Stimulated activated CD4-positive, alpha-beta T cell treated with anti-CD3 and anti-CD28 coated beads, Interleukin-4, amount 100 ng/mL, for 48 hours (primary cell): ENCODE measurements around the gene DIS3L2.
A peak's percentile ranks its signal among the peaks of the same experiment; 100 is the strongest.

Experiments
- DNase-seq, 2 donors: peaks; one replicate each; pipeline ENCODE4 v3.0.0-alpha.2; 2020; ENCODE audit warnings: low read depth in 2 of 2

Gene DIS3L2

DNA sequence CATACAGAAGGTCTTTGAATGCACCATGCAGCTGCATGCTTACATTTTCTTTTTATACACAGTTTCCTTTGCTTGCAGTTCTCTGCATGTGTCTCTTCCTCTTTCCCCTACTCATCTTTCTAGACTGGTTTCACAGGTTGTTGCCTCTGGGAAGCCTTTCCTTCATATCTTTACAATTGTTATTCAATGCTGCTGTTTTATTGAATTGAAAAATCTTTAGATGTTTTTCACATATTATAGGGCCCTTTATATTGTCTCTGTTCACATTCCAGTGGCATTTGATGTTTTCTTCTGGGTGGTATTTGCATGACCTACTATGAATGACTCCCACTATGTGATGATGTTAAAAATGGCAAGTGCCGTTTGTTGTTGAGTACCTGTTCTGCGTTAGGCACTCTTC is 91.1 kb downstream of the DIS3L2 start:
- no peak for DNase-seq

- no peak for DNase-seq
Measured at GRCh38 chr2:232053777-232054176, 92.3 kb downstream of the DIS3L2 start.

GRCh38 chr2:232058063-232058877 is 96.8 kb downstream of the DIS3L2 start:
- DNase-seq, result peak in 1 of 2 donors; percentile 2

DNA sequence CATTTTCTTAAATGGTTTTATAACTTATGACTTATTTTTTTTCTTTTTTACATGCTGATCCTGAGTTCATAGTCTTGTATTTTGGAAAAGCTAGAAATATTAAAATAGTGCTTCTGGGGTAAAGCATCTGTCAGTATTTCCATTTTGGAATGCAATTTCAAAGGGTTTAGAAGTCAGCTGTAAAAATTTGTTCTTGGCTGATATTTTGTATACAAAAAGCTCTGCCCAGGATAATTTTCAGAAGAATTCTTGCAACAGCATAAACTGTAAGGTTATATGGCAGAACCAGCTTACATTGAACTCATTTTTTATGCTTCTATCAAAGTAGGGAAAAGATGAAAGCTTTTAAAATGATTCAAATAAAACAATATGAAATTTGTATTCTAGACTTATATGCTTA is 97.4 kb downstream of the DIS3L2 start:
- DNase-seq, result no peak

DNA sequence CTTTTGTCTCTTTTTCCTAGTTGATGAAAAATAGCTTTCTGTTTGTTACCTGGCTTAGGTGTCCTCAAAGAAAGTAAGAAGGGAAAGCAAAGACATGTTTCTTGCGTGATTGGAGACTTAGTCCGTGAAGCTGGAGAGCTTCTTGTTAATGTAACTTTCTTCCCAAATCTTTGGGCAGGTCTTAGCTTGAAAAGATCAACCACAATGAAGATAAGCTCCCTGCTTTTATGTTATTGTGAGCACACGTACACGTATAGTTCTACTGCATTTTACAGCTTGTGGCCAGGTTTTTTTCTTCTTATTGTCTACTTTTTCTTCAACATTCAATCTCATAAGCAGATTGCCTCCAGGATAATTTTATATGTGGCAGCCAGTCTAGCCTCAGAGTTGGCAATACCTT is 99.8 kb downstream of the DIS3L2 start:
- no peak for DNase-seq

DNA sequence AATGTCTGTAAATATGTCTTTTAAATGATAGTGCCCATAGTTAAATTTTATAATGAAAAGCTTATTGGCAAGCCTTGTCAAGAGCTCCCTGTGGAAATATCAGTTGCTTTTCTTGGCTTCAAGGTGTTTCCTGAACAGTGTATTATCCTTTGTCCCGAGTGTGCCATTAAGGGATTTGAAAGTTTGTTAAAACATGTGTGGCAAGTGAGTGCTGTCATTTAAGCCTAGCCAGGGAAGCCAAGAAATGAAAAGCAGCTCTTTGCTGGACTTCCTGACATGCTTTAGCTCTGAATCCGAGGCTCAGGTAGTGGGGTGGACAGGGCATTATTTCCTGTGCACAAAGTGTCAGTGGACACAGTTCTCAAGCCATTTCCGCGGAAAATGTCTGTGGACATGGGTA is 111.5 kb downstream of the DIS3L2 start:
- DNase-seq, result no peak

- DNase-seq, result no peak
Measured at GRCh38 chr2:232073699-232074098, 112.2 kb downstream of the DIS3L2 start.

DNA sequence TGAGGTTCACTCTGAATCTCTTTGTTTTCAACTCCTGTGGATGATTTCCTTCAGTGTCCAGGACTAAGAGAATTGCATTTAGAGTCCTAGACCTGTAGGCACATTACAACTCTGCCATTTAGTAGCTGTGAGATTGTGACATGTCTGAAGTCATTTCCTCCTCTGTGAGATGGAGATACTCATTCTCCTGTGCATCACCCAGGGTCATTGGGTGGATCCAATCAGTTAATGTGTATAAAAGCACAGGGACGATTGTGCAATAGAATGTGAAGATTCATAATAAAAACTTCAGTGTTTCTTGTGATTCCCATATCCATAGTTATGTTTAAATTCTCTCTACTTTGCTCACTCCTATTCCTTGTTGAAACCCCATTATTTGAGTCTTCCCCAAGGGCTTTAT is 113.6 kb downstream of the DIS3L2 start:
- DNase-seq, result no peak

GRCh38 chr2:232075859-232076258 is 114.3 kb downstream of the DIS3L2 start:
- no peak for DNase-seq

GRCh38 chr2:232076272-232076671 is 114.8 kb downstream of the DIS3L2 start:
- no peak for DNase-seq

- DNase-seq, result no peak
Measured at GRCh38 chr2:232076736-232077135, 115.2 kb downstream of the DIS3L2 start.

DNA sequence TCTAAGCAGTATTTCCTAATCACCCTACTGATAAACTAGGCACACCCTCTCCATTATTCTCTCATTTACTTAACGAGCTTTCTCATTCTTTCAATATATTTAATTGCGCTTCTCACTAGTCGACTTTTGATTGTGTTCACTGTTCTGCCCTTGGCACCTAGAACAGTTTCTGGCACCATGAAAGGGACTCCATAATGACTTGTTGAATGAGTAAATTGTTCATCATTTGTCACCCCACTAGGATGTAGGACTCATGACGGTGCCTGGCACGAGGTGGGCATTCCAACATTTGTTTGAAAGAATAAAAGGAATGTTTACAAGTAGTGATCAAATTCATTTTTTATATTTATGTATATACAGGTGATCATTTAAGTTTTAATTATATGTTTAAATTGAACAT is 123.7 kb downstream of the DIS3L2 start:
- no peak for DNase-seq

- DNase-seq, result no peak
Measured at GRCh38 chr2:232085826-232086425, 124.4 kb downstream of the DIS3L2 start.

- DNase-seq, result no peak
Measured at GRCh38 chr2:232088771-232089170, 127.3 kb downstream of the DIS3L2 start.

- DNase-seq, result no peak
Measured at GRCh38 chr2:232094201-232094600, 132.7 kb downstream of the DIS3L2 start.

GRCh38 chr2:232094883-232095282 is 133.4 kb downstream of the DIS3L2 start:
- no peak for DNase-seq

DNA sequence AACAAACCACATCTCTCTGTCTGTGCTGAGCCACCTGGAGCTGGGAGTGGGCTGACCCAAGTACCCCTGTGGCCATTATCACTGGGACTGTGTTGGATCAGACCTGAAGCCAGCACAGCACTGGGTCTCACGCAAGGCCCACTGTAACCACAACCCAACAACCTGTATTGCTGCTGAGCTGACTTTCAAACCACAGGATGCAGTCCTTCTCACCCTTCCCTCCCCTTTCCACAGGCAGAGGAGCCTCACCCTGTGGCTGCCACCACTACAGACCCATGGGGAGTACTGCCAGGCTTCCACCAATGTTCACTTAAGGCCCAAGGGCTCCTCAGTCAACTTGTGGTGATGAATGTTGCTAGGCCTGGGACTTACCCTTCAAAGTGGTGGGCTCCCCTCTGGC is 135.7 kb downstream of the DIS3L2 start:
- DNase-seq, result no peak

- no peak for DNase-seq
Measured at GRCh38 chr2:232097758-232098157, 136.2 kb downstream of the DIS3L2 start.

GRCh38 chr2:232102380-232102779 is 140.9 kb downstream of the DIS3L2 start:
- DNase-seq, result no peak

DNA sequence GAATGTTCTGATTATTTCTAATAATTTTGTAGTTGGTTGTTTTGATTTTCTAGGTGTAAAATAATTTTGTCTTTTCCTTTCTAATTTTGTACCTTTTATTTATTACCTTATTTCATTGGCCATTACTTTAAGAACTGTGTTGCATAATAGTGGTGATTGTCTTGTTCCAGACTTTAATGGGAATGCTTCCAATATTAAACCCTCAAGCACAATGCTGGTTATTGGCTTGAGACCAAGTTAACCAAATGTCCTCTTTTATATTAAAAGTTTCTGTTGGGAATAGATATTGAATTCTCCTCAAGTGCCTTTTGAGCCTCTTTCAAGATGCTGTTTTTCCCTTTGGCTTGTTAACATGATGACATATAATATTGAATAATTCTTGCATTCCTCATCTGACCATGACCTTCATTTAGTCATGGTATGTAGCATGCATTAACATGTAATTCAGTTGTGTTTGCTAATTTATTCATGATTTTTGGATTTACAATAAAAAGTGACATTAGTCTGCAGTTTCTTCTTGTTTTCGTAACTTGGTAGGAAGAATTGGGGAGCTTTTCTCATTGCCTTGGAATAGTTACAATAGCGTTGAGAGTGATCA is 141.7 kb downstream of the DIS3L2 start:
- no peak for DNase-seq

DNA sequence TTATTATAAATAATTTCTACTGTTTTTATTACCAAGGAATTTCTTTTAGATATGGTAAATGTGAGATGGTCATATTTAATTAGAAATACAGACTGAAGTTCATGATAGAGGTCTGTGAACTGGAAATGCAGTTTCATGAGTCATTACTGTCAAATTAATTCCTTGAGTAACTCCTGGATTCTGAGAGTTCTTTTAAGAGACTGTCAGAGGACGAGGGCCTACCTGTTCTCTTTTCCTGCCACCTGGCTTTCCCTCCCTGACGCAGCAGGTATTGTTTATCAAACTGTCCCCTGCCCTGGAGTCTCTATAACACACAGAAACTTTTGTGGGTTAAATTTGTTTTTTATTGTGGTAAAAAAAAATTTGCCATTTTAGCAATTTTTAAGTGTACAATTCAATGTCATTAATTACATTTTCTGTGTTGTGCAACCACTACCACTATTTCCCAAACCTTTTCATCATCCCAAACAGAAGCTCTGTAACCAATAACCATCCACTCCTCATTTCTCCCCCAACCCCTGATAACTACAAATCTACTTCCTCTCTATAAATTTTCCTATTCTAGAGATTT is 142.6 kb downstream of the DIS3L2 start:
- no peak for DNase-seq

DNA sequence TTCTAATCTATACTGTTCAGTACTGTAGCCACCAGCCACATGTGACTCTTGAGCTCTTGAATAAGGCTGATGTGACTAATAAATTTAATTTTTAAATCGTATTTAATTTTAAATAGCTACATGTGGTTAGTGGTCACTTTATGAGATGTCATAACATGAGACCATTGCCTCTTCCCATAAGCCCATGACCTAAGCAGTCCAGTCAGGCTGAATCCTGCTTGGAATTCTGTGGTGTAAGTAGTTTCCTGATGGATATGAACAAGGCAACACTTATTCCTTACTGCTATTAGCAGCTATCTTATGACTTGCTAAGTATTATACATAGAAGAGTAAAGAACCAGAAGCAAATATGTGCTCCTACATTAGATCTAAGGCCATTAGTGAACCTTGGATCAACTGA is 150.0 kb downstream of the DIS3L2 start:
- DNase-seq, result no peak

DNA sequence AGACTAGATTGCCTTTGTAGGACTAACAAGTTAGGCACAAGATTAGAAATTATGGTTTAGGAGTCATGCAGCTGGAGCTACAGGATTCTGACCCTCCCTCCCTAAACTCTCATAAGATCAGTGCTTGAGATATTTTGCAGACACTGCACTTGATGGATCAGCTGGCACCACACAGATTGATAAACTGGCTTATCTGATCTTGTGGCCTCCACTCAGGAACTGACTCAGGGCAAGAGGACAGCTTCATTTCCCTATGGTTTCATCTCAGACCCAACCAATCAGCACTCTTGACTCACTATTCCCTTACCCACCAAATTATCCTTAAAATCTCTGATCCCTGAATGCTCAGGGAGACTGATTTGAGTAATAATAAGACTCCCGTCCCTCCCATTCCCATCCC is 152.3 kb downstream of the DIS3L2 start:
- DNase-seq, result peak in 1 of 2 donors; percentile 7
